HG03520 (cell line): ENCODE measurements around the gene TENM4.

Experiments used
- ATAC-seq: cut with Tn5 transposase; IDR thresholded peaks from one replicate; pipeline ENCODE4 v1.9.1; 2021; ENCODE audit warnings: mild to moderate bottlenecking, moderate library complexity; ENCODE audit not compliant: unreplicated experiment

The TENM4 gene

GRCh38 chr11:79042824-79043223 lies 398.0 kb downstream of the TENM4 start:
- ATAC-seq = no peak

- no peak for ATAC-seq
These were observed 400.5 kb downstream of the TENM4 start for GRCh38 chr11:79040348-79040747.

GRCh38 chr11:79039122-79039521 lies 401.7 kb downstream of the TENM4 start:
- ATAC-seq = no peak

DNA sequence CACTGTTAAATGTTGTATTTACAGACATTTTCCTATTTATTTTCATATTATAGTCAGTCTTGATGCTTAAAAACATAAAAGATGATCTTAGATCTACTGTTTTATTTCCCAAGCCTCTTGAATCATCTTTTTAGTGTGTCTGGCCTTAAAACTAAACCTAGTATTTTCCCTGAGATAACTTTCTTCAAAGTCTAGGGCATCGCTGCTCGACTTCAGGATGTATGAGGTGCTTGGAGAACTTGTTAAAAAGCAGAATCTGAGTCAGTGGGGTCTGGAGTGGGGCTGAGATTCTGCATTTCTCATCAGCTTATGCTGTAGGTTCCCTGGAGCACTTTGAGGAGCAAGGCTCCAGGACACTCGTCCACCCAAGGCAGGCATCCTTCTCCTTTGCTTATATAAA lies 404.9 kb downstream of the TENM4 start:
- ATAC-seq = no peak

DNA sequence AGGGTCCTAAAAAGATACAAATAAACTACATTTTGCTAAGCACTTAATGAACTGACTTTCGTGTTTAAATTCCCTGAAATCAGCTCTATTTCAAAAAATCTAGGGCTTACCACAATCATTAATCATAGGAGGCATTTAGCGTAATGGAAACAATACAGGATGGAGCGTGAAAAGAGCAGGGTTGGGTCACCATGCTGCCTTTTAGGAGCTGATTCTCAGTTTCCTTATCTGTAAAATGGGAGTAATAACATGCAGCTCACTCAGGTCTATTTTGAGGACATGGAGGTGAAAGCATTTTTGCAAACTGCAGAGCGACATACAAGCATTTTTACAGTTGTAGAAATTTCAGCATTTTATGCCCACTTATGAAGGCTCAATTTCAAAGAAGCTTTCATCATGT lies 407.0 kb downstream of the TENM4 start:
- no peak for ATAC-seq

- no peak for ATAC-seq
These were observed 410.4 kb downstream of the TENM4 start for GRCh38 chr11:79030448-79030847.

DNA sequence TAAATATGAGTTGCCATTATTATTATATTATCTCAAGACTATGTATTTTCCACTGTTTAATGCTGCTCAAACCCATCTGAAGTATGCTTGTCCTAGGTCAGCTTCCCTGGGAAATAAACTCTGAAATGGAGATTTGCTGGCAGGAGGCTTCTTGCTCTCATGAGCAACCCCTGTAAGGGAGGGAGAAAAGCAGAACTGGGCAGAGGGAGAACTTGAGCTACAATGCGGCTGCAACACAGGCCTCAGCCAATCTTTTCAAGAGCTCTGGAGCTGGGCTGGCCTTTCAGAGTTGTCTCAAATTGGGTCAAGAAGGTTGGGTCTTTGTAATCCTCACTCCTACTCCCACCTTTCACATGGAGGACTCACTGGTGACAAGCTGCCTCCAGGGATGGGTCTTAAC lies 412.6 kb downstream of the TENM4 start:
- ATAC-seq = no peak

DNA sequence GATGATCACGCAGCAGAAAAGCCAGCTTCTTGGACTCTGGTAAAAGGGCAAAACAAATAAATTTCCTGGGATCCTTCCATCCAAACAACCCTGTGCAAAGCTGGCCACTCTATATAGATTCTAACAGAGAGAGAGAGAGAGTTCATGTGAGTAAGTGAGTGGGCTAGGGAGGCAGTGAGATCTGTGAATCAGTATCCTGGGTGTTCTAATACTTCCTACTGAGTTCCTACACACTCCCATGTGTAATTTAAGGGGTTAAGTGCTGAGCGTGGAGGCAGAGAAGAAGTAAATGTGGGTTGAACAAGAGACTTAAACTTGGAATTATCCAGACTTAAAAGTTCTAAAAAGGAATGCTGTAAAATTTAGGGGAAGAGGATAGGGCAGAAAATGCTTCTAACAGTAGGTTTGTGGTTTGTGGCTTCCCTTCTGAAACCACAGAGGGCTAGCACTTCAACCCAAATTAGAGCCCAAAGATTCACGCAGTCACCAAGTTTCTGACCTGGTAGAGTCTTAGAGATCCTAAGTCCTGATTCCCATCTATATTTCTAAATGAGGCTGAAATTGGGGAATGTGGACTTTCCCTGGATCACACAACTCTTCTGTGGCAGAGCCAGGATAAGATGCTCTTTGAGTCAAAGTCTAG lies 413.9 kb downstream of the TENM4 start:
- peak; percentile 62 for ATAC-seq

DNA sequence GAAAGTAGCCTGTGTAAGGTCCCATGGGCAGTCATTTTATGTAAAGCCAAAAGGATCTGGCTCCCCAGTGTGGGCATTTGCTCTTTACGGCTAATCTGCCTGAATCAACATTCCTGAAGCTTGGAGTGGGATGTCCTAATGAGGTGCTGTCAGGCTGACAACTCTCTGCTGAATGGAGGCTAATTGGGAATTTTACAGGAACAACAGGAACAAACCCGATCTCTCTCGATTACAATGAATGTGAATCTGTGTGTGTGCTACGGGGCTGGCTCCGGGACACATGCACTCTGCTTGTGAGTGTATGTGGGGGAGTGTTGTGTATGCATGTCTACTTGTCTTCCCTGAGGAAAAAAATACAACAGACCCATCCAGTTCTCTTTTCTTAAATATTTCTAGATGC lies 415.2 kb downstream of the TENM4 start:
- ATAC-seq = no peak

DNA sequence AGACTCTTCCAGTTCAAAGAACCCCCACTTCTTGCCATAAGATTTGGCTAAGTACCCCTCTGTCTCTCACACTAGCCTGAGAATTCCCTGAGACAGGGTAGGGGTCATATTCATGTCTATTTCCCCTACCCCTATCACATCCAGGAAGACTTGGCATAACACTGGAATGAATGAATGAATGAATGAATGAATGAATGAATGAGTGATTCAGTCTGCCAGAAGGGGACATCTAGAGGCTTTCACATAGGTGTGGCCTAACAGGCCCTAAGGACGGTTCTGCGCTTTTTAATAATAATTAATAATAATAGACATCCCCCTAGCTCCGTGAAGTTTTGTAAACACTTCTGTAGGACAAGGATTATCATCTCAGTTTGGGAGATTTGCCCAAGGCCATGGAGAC lies 415.7 kb downstream of the TENM4 start:
- no peak for ATAC-seq

DNA sequence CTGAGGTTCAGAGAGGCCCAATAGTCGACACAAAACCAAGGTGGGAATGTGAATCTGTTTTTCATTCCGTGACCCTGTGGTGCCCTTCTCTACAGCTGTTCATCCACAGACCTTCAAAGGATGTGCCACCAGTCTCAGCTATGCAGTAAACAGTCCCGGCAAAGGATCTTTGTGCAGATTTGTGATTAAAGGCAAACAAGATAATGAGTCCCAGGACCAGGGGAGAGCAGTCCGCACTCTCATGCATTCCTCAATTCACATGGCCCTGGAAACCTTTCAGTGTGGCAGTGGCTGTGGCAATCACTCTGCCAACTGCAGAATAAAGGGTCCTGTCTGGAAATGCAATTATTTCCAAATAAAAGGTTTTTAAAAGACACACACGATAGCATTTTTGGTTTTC lies 418.6 kb downstream of the TENM4 start:
- ATAC-seq = no peak

- no peak for ATAC-seq
These were observed 419.2 kb downstream of the TENM4 start for GRCh38 chr11:79021601-79022000.

DNA sequence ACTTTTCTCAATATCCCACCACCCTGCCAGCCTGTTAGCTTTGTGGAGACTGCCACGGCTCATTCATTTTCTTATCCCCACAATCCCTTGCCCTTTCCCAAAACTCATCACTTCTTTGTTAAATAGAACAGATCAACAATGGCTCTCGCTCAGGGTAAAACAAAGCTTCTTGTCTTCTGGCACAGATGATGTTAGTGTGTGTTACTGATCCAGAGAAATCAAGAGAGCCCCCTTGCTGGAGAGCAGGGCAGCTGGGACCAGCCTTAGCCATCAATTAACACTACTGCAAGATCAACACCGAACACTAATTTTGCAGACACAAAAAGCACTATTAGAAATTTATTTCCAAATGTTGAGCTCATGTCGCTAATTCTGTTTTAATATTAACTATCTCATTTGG lies 420.9 kb downstream of the TENM4 start:
- ATAC-seq = no peak

DNA sequence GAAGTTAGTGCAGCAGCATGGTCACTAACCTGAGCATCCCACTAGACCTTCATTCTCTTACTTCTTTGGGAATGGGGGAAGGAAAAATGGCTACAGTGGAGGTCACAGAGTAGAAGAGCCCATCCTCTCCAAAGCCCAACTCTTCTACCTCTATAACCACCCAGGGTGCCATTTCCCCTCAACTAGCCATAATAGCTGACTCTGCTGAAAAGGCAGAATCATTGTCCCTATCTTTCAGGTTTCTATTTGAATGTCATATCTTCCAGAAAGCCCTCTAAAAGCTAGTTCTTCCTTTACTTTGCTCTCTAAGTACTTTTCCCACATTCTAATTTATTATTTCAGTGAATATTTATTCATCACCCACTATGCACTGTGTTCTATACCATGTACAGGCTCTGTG lies 421.6 kb downstream of the TENM4 start:
- no peak for ATAC-seq

DNA sequence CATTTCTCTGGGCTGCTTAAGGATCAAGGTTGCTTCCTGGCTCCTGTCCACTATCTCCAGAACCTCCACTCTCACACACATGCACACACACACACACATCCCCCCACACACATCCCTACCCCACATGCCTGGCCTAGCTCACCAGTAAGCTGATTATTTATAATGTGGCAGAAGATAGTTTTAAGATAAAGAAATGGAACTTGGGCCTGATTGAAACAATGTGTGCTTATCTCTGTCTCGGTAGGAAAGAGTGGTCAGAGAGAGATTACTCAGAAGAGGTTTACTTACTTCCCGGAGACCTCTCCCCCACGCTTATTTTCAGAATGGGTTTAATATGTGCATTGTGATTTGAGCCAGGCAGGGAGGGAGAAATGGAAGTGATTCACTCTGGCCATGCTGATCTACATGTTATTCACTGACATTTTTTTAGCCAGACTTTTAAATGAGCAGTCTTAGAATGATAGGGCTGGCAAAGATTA lies 422.4 kb downstream of the TENM4 start:
- no peak for ATAC-seq

DNA sequence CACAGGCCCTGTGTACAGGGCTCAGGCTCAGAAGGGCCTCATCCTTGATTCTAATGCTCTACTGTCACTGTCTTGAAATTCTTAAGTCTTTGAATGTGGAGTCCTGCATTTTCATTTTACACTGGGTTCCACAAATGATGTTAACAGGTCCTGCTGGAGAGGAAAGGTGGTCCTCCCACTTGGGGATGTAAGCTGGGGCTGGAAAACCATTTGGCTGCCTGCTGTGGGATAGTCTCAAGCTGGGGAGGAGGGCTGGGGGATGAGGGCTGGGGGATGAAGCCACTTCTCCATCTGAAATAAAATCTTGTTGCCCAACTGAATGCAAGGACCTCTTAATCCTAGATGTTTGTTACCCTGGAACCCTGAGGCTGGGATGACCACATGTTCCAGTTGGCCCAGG lies 423.0 kb downstream of the TENM4 start:
- ATAC-seq = no peak

- ATAC-seq = no peak
These were observed 427.3 kb downstream of the TENM4 start for GRCh38 chr11:79013509-79013908.

- ATAC-seq = no peak
These were observed 429.5 kb downstream of the TENM4 start for GRCh38 chr11:79011357-79011756.

- no peak for ATAC-seq
These were observed 432.9 kb downstream of the TENM4 start for GRCh38 chr11:79007771-79008402.

- no peak for ATAC-seq
These were observed 434.0 kb downstream of the TENM4 start for GRCh38 chr11:79006854-79007253.

DNA sequence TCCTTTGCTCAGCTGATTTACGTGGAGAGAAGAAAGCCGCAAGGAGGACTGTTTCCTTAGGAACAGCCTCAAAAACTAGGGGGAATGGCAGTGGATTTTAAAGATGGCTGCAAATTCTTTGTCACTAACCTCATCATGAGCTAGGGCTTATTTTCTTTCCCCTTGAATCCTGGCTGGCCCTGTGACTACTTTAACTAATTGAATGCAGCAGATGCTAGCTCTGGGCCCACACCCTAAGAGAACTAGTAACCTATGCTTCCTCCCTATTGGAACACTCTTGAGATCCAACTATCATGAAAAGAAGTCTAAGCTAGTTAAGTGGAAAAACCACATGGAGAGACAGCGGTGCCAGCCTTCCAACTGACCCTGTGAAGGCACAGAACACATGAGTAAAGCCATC lies 444.8 kb downstream of the TENM4 start:
- ATAC-seq = no peak

DNA sequence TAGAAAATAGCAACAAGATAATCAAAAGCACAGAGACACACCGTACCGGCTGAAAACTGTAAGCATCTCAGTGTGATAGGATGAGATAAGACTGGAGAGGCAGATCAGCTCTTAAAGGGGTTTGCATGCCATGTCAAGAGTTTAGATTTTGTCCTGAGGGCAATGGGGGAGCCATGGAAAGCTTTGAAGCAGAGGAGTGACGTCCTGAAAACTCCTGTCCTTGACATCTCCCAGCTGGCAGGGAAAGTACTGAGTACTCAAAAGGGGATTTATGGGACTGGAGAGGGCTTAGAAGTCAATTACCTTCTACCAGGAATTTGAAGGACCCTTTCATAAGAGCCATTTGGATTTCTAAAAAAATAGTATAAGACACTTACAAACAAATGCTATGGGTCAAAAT lies 445.7 kb downstream of the TENM4 start:
- no peak for ATAC-seq
